HG03066 (cell line): Measurements from ENCODE around the gene TNFSF13B.
"Not testable (repeated sequence)": the region's sequence is repeated elsewhere in the genome, so short reads cannot be mapped to it uniquely, and the experiment has no call there.

Experiments
- ATAC-seq: cut with Tn5 transposase; IDR thresholded peaks from one replicate; pipeline ENCODE4 v1.9.1; 2021; ENCODE audit warnings: low read depth; ENCODE audit not compliant: unreplicated experiment

TNFSF13B gene

GRCh38 chr13:108278466-108278865, 8.9 kb downstream of the TNFSF13B start:
- ATAC-seq, result no peak

GRCh38 chr13:108281901-108282300, 12.4 kb downstream of the TNFSF13B start:
- ATAC-seq, result no peak

GRCh38 chr13:108283110-108283509, 13.6 kb downstream of the TNFSF13B start:
- no peak for ATAC-seq

- no peak for ATAC-seq
Observed at GRCh38 chr13:108288741-108289140, 19.2 kb downstream of the TNFSF13B start.

- ATAC-seq, result no peak
Observed at GRCh38 chr13:108289819-108290218, 20.3 kb downstream of the TNFSF13B start.

GRCh38 chr13:108297114-108297513, 27.6 kb downstream of the TNFSF13B start:
- ATAC-seq, result no peak

- ATAC-seq, result no peak
Observed at GRCh38 chr13:108302279-108302678, 32.8 kb downstream of the TNFSF13B start.

- no peak for ATAC-seq
Observed at GRCh38 chr13:108304170-108305016, 34.9 kb downstream of the TNFSF13B start.

GRCh38 chr13:108305655-108306054, 36.1 kb downstream of the TNFSF13B start:
- ATAC-seq, result no peak

GRCh38 chr13:108306860-108307259, 37.3 kb downstream of the TNFSF13B start:
- ATAC-seq, result no peak

- not testable (repeated sequence) for ATAC-seq
Observed at GRCh38 chr13:108311596-108311995, 42.1 kb downstream of the TNFSF13B start.

GRCh38 chr13:108313382-108313781, 43.9 kb downstream of the TNFSF13B start:
- ATAC-seq, result no peak

- peak; percentile 48 for ATAC-seq
Observed at GRCh38 chr13:108315273-108315672, 45.8 kb downstream of the TNFSF13B start.

GRCh38 chr13:108315991-108316390, 46.5 kb downstream of the TNFSF13B start:
- no peak for ATAC-seq

- no peak for ATAC-seq
Observed at GRCh38 chr13:108316413-108316812, 46.9 kb downstream of the TNFSF13B start.

GRCh38 chr13:108322206-108322824, 52.8 kb downstream of the TNFSF13B start:
- peak; percentile 71 for ATAC-seq

- no peak for ATAC-seq
Observed at GRCh38 chr13:108323031-108323430, 53.5 kb downstream of the TNFSF13B start.

GRCh38 chr13:108325863-108326262, 56.3 kb downstream of the TNFSF13B start:
- no peak for ATAC-seq

- peak; percentile 86 for ATAC-seq
Observed at GRCh38 chr13:108326309-108326708, 56.8 kb downstream of the TNFSF13B start.

GRCh38 chr13:108328848-108329247, 59.3 kb downstream of the TNFSF13B start:
- no peak for ATAC-seq

- no peak for ATAC-seq
Observed at GRCh38 chr13:108332791-108333190, 63.3 kb downstream of the TNFSF13B start.
